OCI-LY3 (cell line): Measurements from ENCODE around the gene PNPLA8.

Source experiments
- H2AFZ ChIP-seq: fragments of 200-600, 300-600 bp; shearing (Covaris generic); 2 replicates; pipeline ENCODE4 v1.6.0; 2014; ENCODE audit warnings: antibody characterized with exemption, low read depth, low read length
- H3K27ac ChIP-seq: fragments of 200-600, 300-600 bp; sonication (generic); 2 replicates; pipeline ENCODE4 v1.5.1; 2014; ENCODE audit warnings: mild to moderate bottlenecking, low read length, moderate library complexity, mixed read lengths
- H3K27me3 ChIP-seq: fragments of 200-600, 300-600 bp; sonication (generic); 2 replicates; pipeline ENCODE4 v1.6.1; 2014; ENCODE audit warnings: low read depth, low read length, mixed read lengths
- H3K36me3 ChIP-seq: fragments of 200-600, 300-600 bp; sonication (generic); replicated peaks from 2 replicates; pipeline ENCODE3; 2014; ENCODE audit warnings: low read depth, low read length, mixed read lengths
- H3K4me1 ChIP-seq: fragments of 300-600, 200-600 bp; sonication (generic); 2 replicates; pipeline ENCODE4 v1.6.1; 2014; ENCODE audit warnings: low read length, mixed read lengths
- H3K4me2 ChIP-seq: fragments of 200-600, 300-600 bp; sonication (generic); 2 replicates; pipeline ENCODE4 v1.6.1; 2014; ENCODE audit warnings: low read length, mixed read lengths
- H3K4me3 ChIP-seq: fragments of 300-600, 200-600 bp; sonication (generic); 2 replicates; pipeline ENCODE4 v1.5.1; 2014; ENCODE audit warnings: antibody characterized with exemption, mild to moderate bottlenecking, low read length, moderate library complexity
- H3K79me2 ChIP-seq: fragments of 300-600, 200-600 bp; shearing (Covaris generic); 2 replicates; pipeline ENCODE4 v1.6.1; 2014; ENCODE audit warnings: mild to moderate bottlenecking, low read length, mixed read lengths
- H3K9ac ChIP-seq: fragments of 300-600, 200-600 bp; shearing (Covaris generic); 2 replicates; pipeline ENCODE4 v1.6.0; 2014; ENCODE audit warnings: mild to moderate bottlenecking, low read length, moderate library complexity
- H3K9me3 ChIP-seq: fragments of 200-600, 300-600 bp; shearing (Covaris generic); 2 replicates; pipeline ENCODE4 v1.6.1; 2014; ENCODE audit warnings: low read length, mixed read lengths; ENCODE audit not compliant: insufficient read depth
- H4K20me1 ChIP-seq: fragments of 200-600, 300-600 bp; sonication (generic); 2 replicates; pipeline ENCODE4 v1.6.1; 2016; ENCODE audit warnings: low read length, mixed read lengths; ENCODE audit not compliant: insufficient read depth
- EZH2phosphoT487 ChIP-seq: fragments of 200-600 bp; shearing (Covaris generic); IDR thresholded peaks from 2 replicates; pipeline ENCODE4 v1.6.1; 2018; ENCODE audit warnings: antibody characterized with exemption, mixed run types, low read depth
- TF ChIP-seq, protein P1 (sequence below): fragments of 200-600, 300-600 bp; sonication (generic); IDR thresholded peaks from 2 replicates; pipeline ENCODE4 v1.5.1; 2014; ENCODE audit warnings: antibody characterized with exemption, low read length, low read depth

The PNPLA8 gene

GRCh38 chr7:108535257-108535656 lies 9.3 kb upstream of the PNPLA8 start:
- H4K20me1 ChIP-seq: no peaks in the 10 kb centered on the region
- H3K27me3 ChIP-seq: no peaks in the 10 kb centered on the region
- no peak overlapping the region for H2AFZ ChIP-seq
- no peak overlapping the region for H3K9ac ChIP-seq
- no peaks in the 10 kb centered on the region for H3K79me2 ChIP-seq
- no peak overlapping the region for H3K4me3 ChIP-seq
- TF ChIP-seq, protein P1, sequence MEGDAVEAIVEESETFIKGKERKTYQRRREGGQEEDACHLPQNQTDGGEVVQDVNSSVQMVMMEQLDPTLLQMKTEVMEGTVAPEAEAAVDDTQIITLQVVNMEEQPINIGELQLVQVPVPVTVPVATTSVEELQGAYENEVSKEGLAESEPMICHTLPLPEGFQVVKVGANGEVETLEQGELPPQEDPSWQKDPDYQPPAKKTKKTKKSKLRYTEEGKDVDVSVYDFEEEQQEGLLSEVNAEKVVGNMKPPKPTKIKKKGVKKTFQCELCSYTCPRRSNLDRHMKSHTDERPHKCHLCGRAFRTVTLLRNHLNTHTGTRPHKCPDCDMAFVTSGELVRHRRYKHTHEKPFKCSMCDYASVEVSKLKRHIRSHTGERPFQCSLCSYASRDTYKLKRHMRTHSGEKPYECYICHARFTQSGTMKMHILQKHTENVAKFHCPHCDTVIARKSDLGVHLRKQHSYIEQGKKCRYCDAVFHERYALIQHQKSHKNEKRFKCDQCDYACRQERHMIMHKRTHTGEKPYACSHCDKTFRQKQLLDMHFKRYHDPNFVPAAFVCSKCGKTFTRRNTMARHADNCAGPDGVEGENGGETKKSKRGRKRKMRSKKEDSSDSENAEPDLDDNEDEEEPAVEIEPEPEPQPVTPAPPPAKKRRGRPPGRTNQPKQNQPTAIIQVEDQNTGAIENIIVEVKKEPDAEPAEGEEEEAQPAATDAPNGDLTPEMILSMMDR: no peak
- no peak for TF ChIP-seq EZH2phosphoT487
- no peaks in the 10 kb centered on the region for H3K36me3 ChIP-seq
- no peaks in the 10 kb centered on the region for H3K9me3 ChIP-seq
- H3K4me1 ChIP-seq: no peaks in the 10 kb centered on the region
- H3K4me2 ChIP-seq: no peak overlapping the region
- H3K27ac ChIP-seq: no peak overlapping the region

DNA sequence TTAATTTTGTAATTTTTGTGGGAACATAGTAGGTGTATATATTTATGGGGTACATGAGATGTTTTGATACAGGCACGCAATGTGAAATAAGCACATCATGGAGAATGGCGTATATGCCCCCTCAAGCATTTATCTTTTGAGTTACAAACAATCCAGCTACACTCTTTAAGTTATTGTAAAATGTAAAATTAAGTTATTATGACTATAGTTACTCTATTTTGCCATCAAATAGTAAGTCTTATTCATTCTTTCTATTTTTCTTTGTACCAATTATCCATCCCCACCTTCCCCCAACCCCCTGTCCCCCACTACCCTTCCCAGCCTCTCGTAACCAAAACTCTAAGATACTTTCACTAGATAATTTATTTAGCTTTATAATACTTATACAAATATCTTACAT lies 7.8 kb upstream of the PNPLA8 start:
- no peaks in the 10 kb centered on the region for H3K79me2 ChIP-seq
- H4K20me1 ChIP-seq: no peaks in the 10 kb centered on the region
- no peaks in the 10 kb centered on the region for H3K9me3 ChIP-seq
- no peak overlapping the region for H3K4me3 ChIP-seq
- H3K36me3 ChIP-seq: no peaks in the 10 kb centered on the region
- TF ChIP-seq, protein P1: no peak
- TF ChIP-seq EZH2phosphoT487: no peak
- H3K27me3 ChIP-seq: no peaks in the 10 kb centered on the region
- H3K27ac ChIP-seq: no peak overlapping the region
- no peak overlapping the region for H3K9ac ChIP-seq
- H3K4me2 ChIP-seq: no peak overlapping the region
- no peak overlapping the region for H2AFZ ChIP-seq
- H3K4me1 ChIP-seq: no peaks in the 10 kb centered on the region

GRCh38 chr7:108529341-108529740 lies 3.4 kb upstream of the PNPLA8 start:
- TF ChIP-seq EZH2phosphoT487: no peak
- TF ChIP-seq, protein P1: no peak
- Histone ChIP-seq H3K4me1 (peaks cover 12% of the 10 kb centered on the region), H3K4me3 (no peak overlapping the region), H3K79me2 (peaks cover 11% of the 10 kb centered on the region), H3K9ac (no peak overlapping the region), H3K27me3 (no peaks in the 10 kb centered on the region), H2AFZ (no peak overlapping the region), H3K4me2 (no peak overlapping the region), H4K20me1 (no peaks in the 10 kb centered on the region), H3K9me3 (no peaks in the 10 kb centered on the region), H3K36me3 (no peaks in the 10 kb centered on the region), H3K27ac (no peak overlapping the region)

DNA sequence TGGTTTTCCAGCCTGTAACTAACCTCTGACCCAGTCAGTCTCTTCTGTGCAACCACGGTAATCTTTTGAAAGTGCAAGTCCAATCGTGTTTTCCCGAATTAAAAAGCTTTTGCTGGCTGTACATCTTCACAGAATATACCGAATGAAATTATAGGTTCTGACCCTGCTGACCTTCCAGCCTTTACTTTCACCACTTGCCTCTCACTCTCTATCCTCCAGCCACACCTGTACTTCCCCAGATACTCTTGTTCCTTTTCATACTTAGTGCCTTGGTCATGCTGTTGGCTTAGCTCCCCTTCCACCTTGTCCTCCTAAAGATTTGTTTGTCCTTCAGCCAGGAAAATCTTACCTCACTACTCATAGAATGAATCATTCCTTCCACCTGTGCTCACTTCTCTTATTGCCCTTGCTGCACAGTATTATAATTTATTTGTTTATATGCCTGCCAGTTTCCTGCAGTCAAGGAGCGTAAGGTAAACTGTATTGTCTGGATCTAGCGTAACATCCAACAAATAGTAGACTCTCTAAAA lies 2.3 kb upstream of the PNPLA8 start:
- Histone ChIP-seq H3K36me3 (no peaks in the 10 kb centered on the region), H2AFZ (no peak overlapping the region), H3K4me3 (no peak overlapping the region), H3K9ac (no peak overlapping the region), H3K4me2 (no peak overlapping the region), H4K20me1 (no peaks in the 10 kb centered on the region), H3K27ac (no peak overlapping the region), H3K27me3 (no peaks in the 10 kb centered on the region), H3K4me1 (peaks cover 12% of the 10 kb centered on the region), H3K9me3 (no peaks in the 10 kb centered on the region), H3K79me2 (peaks cover 13% of the 10 kb centered on the region)
- no peak for TF ChIP-seq EZH2phosphoT487
- TF ChIP-seq, protein P1: no peak
